ENCODE results near the gene NXPH2.
A peak's percentile ranks its signal among the peaks of the same experiment; 100 is the strongest.
"Not testable (repeated sequence)": the region's sequence is repeated elsewhere in the genome, so short reads cannot be mapped to it uniquely, and the experiment has no call there.

NXPH2 gene

GRCh38 chr2:138752197-138752956 lies 27.8 kb downstream of the NXPH2 start:
- peak; percentile 42 for DNase-seq

DNA sequence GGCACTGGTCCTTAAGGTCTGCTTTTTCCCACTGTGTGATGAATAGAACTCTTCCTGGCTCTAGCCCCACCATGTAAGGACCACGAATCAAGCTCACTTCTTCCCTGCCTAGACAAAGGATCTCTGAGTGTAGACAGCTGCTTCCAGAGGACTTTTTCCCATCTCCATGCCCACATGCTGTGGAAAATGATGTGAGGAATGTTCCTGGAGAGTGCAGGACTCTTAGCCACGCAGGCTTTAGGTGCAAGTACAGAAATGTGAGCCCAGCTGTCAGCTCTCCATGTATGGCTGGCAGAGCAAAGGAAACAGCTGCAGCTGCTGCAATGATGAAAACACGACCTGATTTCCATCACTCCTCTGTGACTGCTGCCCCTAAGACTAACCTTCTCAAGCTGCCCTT lies 35.5 kb downstream of the NXPH2 start:
- DNase-seq = no peak

DNA sequence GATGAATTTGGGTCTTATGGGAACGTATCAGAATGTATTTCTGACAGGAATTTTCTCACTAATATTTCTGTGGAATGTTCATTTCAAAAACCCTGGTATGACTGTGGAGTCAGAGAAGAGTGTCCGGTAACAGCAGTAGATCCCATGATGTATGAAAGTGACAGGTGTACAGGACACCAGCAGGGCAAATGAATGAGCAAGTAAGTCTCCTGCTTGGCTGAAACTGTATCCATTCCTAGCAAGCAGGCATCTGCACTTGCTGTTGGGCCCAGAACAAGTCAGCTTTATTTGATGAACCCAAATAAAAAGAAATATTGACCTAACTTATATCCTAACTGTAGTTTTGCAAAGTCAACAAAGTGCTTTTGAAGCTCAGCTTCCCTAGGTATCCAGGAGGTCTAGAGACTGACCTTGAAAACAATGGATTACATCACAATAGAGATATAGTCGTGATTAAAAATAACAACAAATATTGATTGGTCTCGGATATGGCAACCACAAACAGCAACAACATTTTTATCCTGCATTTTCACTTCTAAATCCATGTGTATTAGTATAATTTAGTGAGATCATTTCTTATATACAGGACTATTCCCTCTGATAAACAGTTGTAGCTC lies 37.6 kb downstream of the NXPH2 start:
- DNase-seq = no peak

GRCh38 chr2:138741851-138742250 lies 38.3 kb downstream of the NXPH2 start:
- DNase-seq = no peak

DNA sequence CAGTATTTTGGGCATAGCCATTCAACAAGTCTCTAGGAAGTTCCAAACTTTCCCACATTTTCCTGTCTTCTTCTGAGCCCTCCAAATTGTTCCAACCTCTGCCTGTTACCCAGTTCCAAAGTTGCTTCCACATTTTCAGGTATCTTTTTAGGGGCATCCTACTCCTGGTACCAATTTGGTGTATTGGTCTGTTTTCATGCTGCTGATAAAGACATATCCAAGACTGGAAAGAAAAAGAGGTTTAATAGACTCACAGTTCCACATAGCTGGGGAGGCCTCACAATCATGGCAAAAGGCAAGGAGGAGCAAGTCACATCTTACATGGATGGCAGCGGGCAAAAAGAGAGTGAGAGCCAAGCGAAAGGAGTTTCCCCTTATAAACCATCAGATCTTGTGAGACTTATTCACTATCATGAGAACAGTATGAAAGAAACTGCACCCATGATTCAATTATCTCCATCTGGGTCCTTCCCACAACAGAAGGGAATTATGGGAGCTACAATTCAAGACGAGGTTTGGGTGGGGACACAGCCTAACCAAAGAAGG lies 43.1 kb downstream of the NXPH2 start:
- DNase-seq = not testable (repeated sequence)

DNA sequence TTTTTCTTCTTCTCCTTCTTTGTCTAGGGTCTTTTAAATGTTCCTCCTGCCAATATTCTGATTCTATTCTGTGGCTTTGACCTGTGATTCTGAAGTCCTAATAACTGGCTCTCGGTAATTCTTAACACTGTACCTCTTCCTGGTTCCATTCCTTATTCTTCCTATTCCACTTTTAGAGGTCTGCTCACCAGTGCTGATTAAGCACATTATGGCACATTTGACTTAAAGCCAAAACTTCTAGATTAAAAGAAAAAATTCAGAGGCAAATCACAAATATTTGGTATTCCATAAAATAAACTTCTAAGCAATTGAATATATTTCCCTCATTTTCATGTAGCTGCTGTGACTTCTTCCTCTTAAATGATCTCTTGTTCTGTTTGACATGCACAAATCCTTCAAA lies 47.5 kb downstream of the NXPH2 start:
- DNase-seq = no peak

GRCh38 chr2:138730497-138731030 lies 49.6 kb downstream of the NXPH2 start:
- no peak for DNase-seq

- DNase-seq = no peak
Measured at GRCh38 chr2:138727956-138728355, 52.2 kb downstream of the NXPH2 start.

GRCh38 chr2:138726681-138727080 lies 53.5 kb downstream of the NXPH2 start:
- no peak for DNase-seq

DNA sequence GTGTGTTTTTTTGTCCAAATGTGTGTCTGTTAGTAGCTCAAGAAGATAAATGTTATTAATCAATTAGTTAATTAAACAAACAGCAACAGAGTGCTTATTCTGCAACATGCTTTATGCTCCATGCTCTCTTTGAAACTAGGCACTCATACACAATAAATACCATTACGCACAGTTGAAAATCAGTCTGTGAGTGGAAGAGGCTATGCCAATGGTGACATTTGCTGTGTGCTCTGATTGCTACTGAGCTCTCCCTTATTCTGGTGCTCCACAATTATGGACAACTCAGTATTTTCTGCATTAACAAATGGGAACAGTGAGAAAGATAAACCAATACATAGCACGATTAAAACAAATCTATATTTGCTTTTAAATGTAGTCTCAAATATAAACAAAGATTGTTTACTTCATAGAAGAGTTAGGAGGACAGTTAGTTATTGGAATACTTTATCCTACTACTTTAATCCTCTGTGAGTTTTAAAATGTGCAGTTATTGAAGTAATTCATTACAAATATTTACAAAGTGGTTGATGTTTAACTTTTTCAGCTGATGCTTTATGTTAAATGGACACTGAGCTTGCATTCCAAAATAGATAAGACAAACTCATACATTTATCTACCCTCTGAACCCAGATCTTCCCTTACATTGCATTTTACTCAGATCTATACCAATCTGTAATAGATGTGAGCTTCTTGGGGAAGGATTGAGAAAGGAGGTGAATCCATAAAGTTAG lies 55.3 kb downstream of the NXPH2 start:
- DNase-seq = no peak

DNA sequence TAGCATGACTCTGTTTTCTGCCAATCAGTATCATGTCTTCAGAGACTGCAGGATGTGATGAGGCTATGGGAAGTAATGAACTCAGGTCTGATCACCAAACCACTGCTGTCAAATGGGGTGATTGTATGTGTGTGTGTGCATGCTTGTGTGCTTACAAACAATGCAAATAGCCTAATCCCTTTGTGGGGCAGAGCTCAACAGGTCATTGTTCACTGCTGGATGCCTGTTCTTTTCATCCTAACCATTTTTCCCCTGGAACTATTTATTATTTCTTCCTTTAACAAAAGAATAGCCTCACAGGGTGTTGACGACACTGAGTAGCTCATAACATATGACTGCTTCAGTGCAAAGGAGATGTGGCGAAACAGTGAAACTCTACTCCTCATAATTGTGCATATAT lies 55.9 kb downstream of the NXPH2 start:
- no peak for DNase-seq

DNA sequence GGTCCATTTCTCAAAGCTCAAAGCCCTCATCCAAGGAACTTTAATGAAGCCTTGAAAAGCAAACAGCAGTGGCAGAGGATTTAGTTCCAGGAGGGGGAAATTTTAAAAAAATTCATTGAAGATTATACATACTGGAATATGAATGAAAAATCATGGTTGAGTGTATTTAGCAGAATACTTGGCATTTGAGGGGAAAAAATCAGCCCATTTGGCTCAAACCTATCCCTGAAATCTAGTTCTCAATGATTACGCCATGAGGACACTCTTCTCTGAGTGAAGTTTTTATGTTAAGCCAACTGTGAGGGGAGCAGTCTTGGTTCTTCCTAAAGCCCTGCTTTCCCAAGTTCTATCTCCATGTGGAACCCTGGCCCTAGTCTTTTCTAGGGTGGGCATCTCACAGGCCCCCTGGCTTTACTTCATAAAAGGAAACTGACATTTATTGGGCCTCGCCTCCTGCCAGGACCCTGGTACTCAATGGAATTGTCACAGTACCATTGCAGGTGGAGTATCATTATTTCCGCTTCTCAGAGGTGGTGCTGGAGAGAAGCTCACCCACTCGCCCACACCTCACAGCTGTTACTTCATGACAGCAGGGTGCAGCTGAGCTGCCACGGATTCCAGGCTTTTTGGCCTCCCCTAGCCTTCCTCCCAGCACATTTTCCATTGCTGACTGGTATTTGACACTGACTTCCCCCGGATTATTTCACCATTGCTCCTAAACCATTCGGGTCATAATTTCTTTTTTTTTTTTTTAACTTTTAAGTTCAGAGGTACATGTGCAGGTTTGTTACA lies 56.8 kb downstream of the NXPH2 start:
- no peak for DNase-seq

- no peak for DNase-seq
Measured at GRCh38 chr2:138722316-138722715, 57.9 kb downstream of the NXPH2 start.

GRCh38 chr2:138720035-138720838 lies 60.0 kb downstream of the NXPH2 start:
- no peak for DNase-seq

- no peak for DNase-seq
Measured at GRCh38 chr2:138718405-138718804, 61.8 kb downstream of the NXPH2 start.

DNA sequence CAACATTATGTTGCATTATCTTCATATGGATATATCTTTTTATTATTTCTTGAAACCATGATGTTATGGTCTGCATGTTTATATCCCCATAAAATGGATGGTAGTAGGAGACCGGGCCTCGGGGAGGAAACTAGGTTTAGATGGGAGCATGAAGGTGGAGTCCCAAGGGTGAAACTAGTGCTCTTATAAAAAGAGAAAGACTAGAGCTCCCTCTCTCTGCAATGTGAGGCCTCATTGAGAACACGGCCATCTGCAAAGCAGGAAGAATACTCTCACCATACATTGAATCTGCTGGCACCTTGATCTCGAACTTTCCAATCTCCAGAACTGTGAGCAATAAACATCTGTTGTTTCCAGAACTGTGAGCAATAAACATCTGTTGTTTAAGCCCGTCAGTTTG lies 64.0 kb downstream of the NXPH2 start:
- DNase-seq = no peak

- no peak for DNase-seq
Measured at GRCh38 chr2:138713504-138713903, 66.7 kb downstream of the NXPH2 start.

DNA sequence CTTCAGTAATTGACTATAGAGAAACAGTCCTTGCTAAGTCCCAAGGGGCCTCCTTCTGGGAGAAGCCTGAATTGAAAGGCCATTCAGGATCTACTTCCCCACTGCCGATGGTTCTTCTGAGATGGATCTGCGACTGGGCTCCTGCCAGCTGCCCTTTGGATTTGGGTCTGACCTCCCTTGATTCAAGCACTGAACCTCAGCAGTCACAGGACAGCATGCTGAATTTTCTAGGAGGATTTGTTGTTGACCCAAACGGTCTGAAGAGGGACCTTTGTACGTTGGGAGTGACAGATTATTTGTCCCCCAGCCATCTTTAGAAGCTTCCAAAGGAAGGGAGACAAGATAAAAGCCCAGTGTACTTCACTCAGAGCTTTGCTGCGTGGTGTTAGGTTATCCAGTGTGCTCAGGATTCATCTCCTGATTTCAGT lies 67.1 kb downstream of the NXPH2 start:
- no peak for DNase-seq

- DNase-seq = peak; percentile 3
Measured at GRCh38 chr2:138712212-138712979, 67.8 kb downstream of the NXPH2 start.

- DNase-seq = no peak
Measured at GRCh38 chr2:138711812-138712211, 68.4 kb downstream of the NXPH2 start.

GRCh38 chr2:138708682-138709241 lies 71.4 kb downstream of the NXPH2 start:
- DNase-seq = peak; percentile 68

All from fibroblast of skin of right quadriceps (primary cell).